Astrocyte of the cerebellum (primary cell): ENCODE measurements around the gene MUC2.

Experiments
- DNase-seq: peaks from one replicate; pipeline ENCODE4 v3.0.0-alpha.2; 2011; ENCODE audit warnings: low read depth
- H3K4me3 ChIP-seq: 2 replicates; pipeline ENCODE4 v1.5.1; 2011; ENCODE audit warnings: mild to moderate bottlenecking, low read depth, low read length, moderate library complexity
- in situ Hi-C: cut with HindIII; loops from 2 replicates; pipeline ENCODE4 v1.10.0; 2017; ENCODE audit warnings: low sequenced_read_pairs
- TF ChIP-seq, protein P1 (sequence below): IDR thresholded peaks from 2 replicates; pipeline ENCODE4 v1.5.1; 2012; ENCODE audit warnings: low read length, low read depth, moderate library complexity, mild to moderate bottlenecking; ENCODE audit errors: missing control alignments

Gene MUC2

DNA sequence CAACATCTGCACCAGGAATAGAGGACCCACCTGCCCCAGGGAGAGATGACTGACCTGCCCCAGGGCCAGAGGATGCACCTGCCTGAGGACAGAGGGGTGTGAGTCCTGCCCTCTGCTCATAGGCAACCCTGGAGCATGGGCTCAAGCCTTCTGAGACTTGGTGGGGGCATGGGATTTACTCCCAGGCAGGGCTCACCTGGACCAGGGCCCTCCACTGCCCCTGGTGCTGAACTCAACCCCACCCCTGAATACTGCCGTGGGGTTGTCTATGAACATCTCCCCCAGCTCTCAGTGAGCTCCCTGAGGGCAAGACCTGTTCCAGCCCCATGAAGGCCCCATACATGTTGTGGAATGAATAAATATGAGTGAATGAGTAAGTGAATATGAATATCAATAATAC is 49.3 kb downstream of the MUC2 start:
- DNase-seq: no peak
- TF ChIP-seq, protein P1, sequence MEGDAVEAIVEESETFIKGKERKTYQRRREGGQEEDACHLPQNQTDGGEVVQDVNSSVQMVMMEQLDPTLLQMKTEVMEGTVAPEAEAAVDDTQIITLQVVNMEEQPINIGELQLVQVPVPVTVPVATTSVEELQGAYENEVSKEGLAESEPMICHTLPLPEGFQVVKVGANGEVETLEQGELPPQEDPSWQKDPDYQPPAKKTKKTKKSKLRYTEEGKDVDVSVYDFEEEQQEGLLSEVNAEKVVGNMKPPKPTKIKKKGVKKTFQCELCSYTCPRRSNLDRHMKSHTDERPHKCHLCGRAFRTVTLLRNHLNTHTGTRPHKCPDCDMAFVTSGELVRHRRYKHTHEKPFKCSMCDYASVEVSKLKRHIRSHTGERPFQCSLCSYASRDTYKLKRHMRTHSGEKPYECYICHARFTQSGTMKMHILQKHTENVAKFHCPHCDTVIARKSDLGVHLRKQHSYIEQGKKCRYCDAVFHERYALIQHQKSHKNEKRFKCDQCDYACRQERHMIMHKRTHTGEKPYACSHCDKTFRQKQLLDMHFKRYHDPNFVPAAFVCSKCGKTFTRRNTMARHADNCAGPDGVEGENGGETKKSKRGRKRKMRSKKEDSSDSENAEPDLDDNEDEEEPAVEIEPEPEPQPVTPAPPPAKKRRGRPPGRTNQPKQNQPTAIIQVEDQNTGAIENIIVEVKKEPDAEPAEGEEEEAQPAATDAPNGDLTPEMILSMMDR: no peak
- no peak overlapping the region for H3K4me3 ChIP-seq
- in situ Hi-C loops: no loop called here
